ENCODE data around the gene ZNF24. TPM values are rescaled to one million over a fixed set of nuclear protein-coding genes. Genes with fewer than 3 reads are reported as not detected.

The ZNF24 gene
- total RNA-seq, 1 experiment from 2014 or later, result 56.9 TPM

DNA sequence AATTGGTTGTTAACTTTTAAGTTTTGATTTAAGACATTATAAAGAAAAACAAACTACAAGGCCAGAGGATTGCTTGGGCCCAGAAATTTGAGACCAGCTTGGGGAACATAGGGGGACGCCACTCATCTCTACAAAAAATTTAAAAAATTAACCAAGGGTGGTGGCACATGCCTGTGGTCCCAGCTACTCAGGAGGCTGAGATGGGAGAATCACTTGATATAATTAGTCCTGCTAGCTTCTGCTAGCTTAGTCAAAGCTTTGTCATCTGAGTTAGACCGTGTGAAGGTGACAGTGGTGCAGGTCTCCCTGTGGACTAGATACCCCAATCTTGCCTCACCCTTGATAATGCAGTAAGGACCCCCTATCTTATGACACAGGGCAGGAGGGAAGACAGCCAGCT is 38.9 kb upstream of the ZNF24 start:
- ATAC-seq, result no peak
- TF ChIP-seq, protein P1, sequence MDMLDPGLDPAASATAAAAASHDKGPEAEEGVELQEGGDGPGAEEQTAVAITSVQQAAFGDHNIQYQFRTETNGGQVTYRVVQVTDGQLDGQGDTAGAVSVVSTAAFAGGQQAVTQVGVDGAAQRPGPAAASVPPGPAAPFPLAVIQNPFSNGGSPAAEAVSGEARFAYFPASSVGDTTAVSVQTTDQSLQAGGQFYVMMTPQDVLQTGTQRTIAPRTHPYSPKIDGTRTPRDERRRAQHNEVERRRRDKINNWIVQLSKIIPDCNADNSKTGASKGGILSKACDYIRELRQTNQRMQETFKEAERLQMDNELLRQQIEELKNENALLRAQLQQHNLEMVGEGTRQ (CRISPR knock-in tag; IDR thresholded peaks at IDR 0.05), result no peak
- TF ChIP-seq ARID4B (CRISPR knock-in tag; IDR thresholded peaks at IDR 0.05; ENCODE audit: borderline replicate concordance) (no peak), RELA (CRISPR knock-in tag; IDR thresholded peaks at IDR 0.05; ENCODE audit: borderline replicate concordance) (no peak), ZNF232 (CRISPR knock-in tag; IDR thresholded peaks at IDR 0.05) (no peak), ZNF219 (CRISPR knock-in tag; IDR thresholded peaks at IDR 0.05; ENCODE audit: borderline replicate concordance) (no peak), JAZF1 (CRISPR knock-in tag; IDR thresholded peaks at IDR 0.05) (no peak)
- TF ChIP-seq, protein P2, sequence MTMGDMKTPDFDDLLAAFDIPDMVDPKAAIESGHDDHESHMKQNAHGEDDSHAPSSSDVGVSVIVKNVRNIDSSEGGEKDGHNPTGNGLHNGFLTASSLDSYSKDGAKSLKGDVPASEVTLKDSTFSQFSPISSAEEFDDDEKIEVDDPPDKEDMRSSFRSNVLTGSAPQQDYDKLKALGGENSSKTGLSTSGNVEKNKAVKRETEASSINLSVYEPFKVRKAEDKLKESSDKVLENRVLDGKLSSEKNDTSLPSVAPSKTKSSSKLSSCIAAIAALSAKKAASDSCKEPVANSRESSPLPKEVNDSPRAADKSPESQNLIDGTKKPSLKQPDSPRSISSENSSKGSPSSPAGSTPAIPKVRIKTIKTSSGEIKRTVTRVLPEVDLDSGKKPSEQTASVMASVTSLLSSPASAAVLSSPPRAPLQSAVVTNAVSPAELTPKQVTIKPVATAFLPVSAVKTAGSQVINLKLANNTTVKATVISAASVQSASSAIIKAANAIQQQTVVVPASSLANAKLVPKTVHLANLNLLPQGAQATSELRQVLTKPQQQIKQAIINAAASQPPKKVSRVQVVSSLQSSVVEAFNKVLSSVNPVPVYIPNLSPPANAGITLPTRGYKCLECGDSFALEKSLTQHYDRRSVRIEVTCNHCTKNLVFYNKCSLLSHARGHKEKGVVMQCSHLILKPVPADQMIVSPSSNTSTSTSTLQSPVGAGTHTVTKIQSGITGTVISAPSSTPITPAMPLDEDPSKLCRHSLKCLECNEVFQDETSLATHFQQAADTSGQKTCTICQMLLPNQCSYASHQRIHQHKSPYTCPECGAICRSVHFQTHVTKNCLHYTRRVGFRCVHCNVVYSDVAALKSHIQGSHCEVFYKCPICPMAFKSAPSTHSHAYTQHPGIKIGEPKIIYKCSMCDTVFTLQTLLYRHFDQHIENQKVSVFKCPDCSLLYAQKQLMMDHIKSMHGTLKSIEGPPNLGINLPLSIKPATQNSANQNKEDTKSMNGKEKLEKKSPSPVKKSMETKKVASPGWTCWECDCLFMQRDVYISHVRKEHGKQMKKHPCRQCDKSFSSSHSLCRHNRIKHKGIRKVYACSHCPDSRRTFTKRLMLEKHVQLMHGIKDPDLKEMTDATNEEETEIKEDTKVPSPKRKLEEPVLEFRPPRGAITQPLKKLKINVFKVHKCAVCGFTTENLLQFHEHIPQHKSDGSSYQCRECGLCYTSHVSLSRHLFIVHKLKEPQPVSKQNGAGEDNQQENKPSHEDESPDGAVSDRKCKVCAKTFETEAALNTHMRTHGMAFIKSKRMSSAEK (CRISPR knock-in tag; IDR thresholded peaks at IDR 0.05; ENCODE audit: borderline replicate concordance), result no peak
- peaks cover 4% of the 10 kb centered on the region; the same call in 1 of the 2 replicates for H3K36me3 Mint-ChIP-seq
- H3K4me1 Mint-ChIP-seq, result peaks cover 2% of the 10 kb centered on the region
- ChIA-PET CTCF (interaction anchor here (0.7 to 1.3 kb wide), 2 partner anchors 28 to 373 kb away, joined by 3 to 4 read pairs; no protein-coding TSS in a partner anchor), POLR2A (no interaction called here)
- H3K4me3 Mint-ChIP-seq, result no peak overlapping the region
- no peak for DNase-seq (ENCODE audit: low spot score)
- H3K27ac Mint-ChIP-seq, result no peak overlapping the region
- peaks cover 18% of the 10 kb centered on the region for H3K27me3 Mint-ChIP-seq (ENCODE audit: low read depth)
- peaks cover 14% of the 10 kb centered on the region for H3K9me3 Mint-ChIP-seq

- CTCF ChIA-PET, result no interaction called here
- POLR2A ChIA-PET, result no interaction called here
- TF ChIP-seq ATF1 (CRISPR knock-in tag; IDR thresholded peaks at IDR 0.05) (no peak), NFATC4 (CRISPR knock-in tag; IDR thresholded peaks at IDR 0.05) (no peak), ZNF263 (CRISPR knock-in tag; IDR thresholded peaks at IDR 0.05; ENCODE audit: low read depth) (no peak), ARID4B (CRISPR knock-in tag; IDR thresholded peaks at IDR 0.05; ENCODE audit: borderline replicate concordance) (no peak), NR1H2 (CRISPR knock-in tag; IDR thresholded peaks at IDR 0.05) (no peak), NFYB (CRISPR knock-in tag; conservative IDR thresholded peaks at IDR 0.05; ENCODE audit: low read depth) (no peak), GABPB1 (CRISPR knock-in tag; IDR thresholded peaks at IDR 0.05) (no peak), ATF2 (CRISPR knock-in tag; IDR thresholded peaks at IDR 0.05; ENCODE audit: borderline replicate concordance, low read depth) (no peak), RORB (CRISPR knock-in tag; IDR thresholded peaks at IDR 0.05) (no peak)
- TF ChIP-seq, protein P3, sequence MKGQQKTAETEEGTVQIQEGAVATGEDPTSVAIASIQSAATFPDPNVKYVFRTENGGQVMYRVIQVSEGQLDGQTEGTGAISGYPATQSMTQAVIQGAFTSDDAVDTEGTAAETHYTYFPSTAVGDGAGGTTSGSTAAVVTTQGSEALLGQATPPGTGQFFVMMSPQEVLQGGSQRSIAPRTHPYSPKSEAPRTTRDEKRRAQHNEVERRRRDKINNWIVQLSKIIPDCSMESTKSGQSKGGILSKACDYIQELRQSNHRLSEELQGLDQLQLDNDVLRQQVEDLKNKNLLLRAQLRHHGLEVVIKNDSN (CRISPR knock-in tag; IDR thresholded peaks at IDR 0.05), result no peak
- TF ChIP-seq, protein P4, sequence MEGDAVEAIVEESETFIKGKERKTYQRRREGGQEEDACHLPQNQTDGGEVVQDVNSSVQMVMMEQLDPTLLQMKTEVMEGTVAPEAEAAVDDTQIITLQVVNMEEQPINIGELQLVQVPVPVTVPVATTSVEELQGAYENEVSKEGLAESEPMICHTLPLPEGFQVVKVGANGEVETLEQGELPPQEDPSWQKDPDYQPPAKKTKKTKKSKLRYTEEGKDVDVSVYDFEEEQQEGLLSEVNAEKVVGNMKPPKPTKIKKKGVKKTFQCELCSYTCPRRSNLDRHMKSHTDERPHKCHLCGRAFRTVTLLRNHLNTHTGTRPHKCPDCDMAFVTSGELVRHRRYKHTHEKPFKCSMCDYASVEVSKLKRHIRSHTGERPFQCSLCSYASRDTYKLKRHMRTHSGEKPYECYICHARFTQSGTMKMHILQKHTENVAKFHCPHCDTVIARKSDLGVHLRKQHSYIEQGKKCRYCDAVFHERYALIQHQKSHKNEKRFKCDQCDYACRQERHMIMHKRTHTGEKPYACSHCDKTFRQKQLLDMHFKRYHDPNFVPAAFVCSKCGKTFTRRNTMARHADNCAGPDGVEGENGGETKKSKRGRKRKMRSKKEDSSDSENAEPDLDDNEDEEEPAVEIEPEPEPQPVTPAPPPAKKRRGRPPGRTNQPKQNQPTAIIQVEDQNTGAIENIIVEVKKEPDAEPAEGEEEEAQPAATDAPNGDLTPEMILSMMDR (IDR thresholded peaks at IDR 0.05), result no peak
Measured at GRCh38 chr18:35379421-35379820, 35.2 kb upstream of the ZNF24 start.

More at GRCh38 chr18:35379421-35379820, 35.2 kb upstream of the ZNF24 start:
- Mint-ChIP-seq H3K4me1 (peaks cover 9% of the 10 kb centered on the region), H3K9me3 (peaks cover 14% of the 10 kb centered on the region), H3K36me3 (peaks cover 4% of the 10 kb centered on the region; the same call in 1 of the 2 replicates), H3K27ac (no peak overlapping the region), H3K4me3 (no peak overlapping the region), H3K27me3 (ENCODE audit: low read depth) (peaks cover 25% of the 10 kb centered on the region)
- DNase-seq (ENCODE audit: low spot score), result no peak
- no peak for ATAC-seq

All from WTC11 (cell line).